Fibroblast of the aortic adventitia (primary cell): ENCODE data around the gene UBE2E2. TPM values are rescaled to one million over a fixed set of nuclear protein-coding genes. Genes with fewer than 3 reads are reported as not detected.

Source experiments
- DNase-seq: peaks from one replicate; pipeline ENCODE4 v3.0.0-alpha.2; 2010; ENCODE audit warnings: low read depth
- H3K4me3 ChIP-seq: 2 replicates; pipeline ENCODE4 v1.5.1; 2011; ENCODE audit warnings: low read depth, mild to moderate bottlenecking, control low read depth, low read length, moderate library complexity
- total RNA-seq: library from RNA; depleted of rRNA; stranded (reverse); fragments of >200 nt; gene quantifications from 2 replicates; pipeline ENCODE4 v1.2.3, GENCODE V29; 2012; ENCODE audit warnings: low replicate concordance
- TF ChIP-seq, protein P1 (sequence below): IDR thresholded peaks from 2 replicates; pipeline ENCODE4 v1.5.1; 2011; ENCODE audit warnings: mild to moderate bottlenecking, low read length, control low read depth, inconsistent platforms; ENCODE audit not compliant: insufficient read depth

UBE2E2 gene
- total RNA-seq, 1 donor, result 49.1 TPM

DNA sequence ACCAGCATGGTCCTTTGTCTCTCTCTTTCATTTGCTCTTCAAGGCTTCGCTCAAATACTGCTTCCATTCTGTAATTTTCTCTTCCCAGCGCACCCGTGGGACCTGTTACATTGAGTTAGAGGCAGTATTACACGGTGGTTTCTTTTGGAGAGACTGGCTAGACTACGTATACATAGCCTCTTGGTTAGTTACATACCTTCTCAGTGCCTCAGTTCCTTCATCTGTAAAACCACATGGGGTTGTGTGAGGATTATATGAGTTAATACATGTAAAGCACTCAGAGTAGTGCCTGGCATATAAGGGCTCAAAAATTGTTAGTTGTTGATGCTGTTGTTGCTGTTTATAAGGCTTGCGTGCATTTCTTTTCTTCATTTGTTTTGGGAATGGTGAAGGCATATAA is 33.8 kb downstream of the UBE2E2 start:
- no peak overlapping the region for H3K4me3 ChIP-seq
- no peak for DNase-seq
- TF ChIP-seq, protein P1, sequence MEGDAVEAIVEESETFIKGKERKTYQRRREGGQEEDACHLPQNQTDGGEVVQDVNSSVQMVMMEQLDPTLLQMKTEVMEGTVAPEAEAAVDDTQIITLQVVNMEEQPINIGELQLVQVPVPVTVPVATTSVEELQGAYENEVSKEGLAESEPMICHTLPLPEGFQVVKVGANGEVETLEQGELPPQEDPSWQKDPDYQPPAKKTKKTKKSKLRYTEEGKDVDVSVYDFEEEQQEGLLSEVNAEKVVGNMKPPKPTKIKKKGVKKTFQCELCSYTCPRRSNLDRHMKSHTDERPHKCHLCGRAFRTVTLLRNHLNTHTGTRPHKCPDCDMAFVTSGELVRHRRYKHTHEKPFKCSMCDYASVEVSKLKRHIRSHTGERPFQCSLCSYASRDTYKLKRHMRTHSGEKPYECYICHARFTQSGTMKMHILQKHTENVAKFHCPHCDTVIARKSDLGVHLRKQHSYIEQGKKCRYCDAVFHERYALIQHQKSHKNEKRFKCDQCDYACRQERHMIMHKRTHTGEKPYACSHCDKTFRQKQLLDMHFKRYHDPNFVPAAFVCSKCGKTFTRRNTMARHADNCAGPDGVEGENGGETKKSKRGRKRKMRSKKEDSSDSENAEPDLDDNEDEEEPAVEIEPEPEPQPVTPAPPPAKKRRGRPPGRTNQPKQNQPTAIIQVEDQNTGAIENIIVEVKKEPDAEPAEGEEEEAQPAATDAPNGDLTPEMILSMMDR, result no peak

DNA sequence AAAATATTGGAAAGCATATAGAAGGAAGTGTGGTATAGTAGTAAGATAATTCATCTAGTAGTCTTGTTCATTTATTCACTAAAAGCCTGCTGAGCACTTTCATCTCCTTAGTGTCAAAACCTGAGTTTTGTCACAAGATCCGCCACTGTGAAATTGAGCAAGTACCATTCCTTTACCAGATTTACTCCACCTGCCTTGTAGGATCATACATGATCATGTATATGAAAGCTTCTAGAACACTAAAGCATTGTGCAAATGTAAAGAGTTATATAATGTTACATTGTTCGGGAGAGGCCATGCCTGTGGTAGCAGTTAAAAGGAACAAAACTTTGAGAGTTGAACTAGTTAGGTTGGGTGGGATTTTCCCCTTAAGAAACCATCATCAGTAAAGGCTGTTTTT is 35.0 kb downstream of the UBE2E2 start:
- TF ChIP-seq, protein P1, result no peak
- DNase-seq, result no peak
- no peak overlapping the region for H3K4me3 ChIP-seq

DNA sequence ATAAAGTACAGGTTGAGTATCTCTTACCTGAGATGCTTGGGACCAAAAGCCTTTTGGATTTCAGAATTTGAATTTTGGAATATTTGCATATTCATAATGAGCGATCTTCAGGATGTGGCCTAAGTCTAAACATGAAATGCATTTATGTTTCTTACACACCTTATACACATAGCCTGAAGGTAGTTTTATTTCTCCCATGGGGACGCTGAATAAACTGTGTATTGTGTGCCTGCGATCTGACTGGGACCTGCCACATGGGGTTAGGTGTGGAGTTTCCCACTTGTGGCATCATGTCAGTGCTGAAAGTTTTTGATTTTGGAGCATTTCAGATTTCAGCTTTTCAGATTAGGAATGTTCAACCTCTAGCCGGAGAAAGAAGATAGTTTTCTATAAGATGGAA is 35.5 kb downstream of the UBE2E2 start:
- no peak for DNase-seq
- no peak overlapping the region for H3K4me3 ChIP-seq
- TF ChIP-seq, protein P1, result no peak

DNA sequence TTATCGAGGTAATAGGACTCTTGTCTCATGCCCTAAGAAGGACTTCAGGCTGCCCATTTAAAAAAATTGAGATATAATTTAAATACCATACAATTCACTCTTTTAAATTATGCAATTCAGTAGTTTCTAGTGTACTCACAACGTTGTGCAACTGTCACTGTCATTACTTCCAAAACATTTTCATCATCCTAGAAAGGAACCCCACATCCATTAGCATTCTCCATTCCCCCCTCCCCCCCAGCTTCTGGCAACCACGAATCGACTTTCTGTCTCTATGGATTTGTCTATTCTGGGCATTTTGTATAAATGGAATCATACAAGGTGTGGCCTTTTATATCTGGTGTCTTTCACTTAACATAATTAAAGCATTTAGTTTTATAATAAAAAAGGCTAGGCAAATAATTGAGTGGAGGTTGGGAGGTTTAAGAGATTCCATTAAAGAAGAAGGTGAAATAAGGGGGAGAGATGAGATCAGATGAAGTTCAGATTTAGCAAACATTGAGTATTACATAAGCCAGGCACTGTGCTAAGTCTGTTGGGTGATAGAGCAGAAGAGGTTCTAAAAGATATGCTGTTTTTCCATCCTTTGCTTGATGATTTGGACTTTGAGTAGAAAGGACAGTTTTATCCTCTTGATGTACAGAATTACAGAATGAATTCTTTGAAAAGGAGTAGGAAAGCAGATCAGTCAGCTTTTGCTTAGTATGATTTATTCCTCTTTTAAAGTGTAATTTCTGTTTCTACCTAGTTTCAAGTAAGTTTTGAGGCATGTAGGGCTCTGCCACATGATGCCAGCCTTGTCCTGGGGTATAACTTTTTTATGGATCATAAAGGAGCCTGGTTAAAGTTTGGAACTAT is 36.3 kb downstream of the UBE2E2 start:
- TF ChIP-seq, protein P1, result no peak
- DNase-seq, result no peak
- H3K4me3 ChIP-seq, result no peak overlapping the region

DNA sequence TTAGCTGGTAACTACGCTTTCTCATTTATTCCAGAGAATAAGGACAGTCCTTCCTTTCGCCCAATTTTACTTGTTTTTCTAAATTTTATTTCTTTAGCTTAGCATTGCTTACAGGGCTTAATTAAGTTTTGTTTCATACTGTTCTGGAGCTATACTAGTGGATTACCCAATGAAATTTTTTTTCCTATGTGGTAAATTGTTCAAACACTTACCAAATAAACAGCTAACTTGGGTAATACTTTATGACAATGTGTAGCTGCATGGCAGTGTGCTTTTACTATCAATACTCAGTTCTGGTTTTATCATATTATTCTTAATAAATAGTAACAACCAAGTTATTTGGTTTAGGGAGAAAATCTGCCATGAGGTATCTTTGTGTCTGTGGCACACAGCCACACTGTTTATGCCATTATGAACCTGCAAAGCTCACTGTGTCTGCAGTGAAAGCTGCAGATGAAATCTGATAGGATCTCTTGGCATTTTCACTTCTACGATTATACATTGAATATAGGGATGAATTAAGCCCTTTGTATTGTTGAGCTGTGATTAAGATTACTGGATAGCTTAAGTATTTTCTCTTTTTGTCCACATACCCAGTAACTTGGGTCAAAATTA is 37.2 kb downstream of the UBE2E2 start:
- H3K4me3 ChIP-seq, result no peak overlapping the region
- DNase-seq, result no peak
- TF ChIP-seq, protein P1, result no peak

DNA sequence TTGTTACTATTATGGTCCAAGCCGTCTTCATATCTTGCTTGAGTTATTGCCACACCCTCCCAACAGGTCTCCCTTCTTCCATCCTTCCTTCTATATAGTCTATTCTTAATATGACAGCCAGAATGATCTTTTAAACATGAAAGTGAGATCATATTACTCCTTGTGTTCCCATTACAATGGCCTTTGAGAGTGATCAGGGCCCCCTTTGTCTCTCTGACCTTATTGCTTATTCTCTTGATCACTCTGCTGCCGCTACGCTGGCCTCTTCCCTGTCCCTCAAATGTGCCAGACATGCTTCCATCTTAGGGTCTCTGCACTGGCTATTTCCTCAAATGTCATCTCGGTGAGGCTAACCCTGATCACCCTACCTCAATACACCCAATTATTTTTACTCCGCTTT is 38.1 kb downstream of the UBE2E2 start:
- TF ChIP-seq, protein P1, result no peak
- no peak for DNase-seq
- no peak overlapping the region for H3K4me3 ChIP-seq
